ENCODE measurements around the gene ZNF605. TPM values are rescaled to one million over a fixed set of nuclear protein-coding genes. Genes with fewer than 3 reads are reported as not detected.

Gene ZNF605
- total and polyA plus RNA-seq, 4 donors = 2.1 to 17.3 (median 7.3) TPM

DNA sequence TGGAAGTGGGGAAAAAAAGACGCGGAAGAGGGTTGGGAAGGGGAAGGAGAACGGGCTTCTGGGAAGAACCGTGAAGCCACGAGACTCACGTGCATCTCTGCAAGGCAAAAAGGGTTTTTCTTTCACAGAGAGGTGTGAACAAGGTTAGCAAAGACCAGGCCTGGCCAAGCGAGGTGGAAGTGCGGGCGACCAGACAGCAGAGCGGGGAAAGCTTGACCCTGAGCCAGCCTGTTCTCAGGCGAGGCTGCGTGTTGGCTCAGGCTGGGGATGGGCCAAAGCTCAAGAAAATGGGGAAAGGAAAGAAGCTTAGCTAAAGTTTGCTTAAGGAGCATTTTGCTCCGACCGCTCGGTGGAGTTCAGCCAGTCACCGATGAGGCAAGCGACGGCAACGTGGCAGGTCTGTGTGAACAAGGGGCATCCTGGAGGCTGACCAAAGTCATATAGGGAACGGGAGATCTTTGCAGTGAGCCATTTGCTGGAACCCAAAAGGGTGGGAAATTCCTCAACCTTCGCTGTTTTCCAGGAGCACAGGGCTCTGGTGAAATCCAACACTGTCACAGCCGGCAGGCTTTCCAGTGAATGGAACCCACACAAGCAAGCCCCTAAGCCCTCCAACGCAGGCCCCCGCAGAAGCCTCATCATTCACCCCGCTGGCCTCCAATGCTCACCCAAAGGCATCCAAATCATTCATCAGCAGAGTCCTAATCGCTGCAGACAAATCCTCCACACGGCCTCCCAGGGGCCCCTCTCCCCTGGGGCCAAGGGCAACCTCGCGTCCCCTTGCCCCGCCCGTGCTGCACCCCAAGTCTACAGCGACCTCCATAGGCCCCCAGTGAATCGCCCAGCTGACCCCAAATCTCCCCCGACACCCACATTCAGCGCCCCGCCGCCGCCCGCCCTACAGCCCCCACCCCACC lies 754 bp downstream of the ZNF605 start:
- H3K27ac ChIP-seq (ENCODE audit: low read depth in 1 of 2, low read length in 1 of 2) = peak overlapping the region; percentile 76 to 84
- H3K9ac ChIP-seq (ENCODE audit: insufficient read depth in 1 of 2, low read length in 2 of 2) = peak overlapping the region; percentile 8 to 95
- ATAC-seq (ENCODE audit: insufficient read depth, low FRiP score) = peak; percentile 37
- H3K36me3 ChIP-seq (ENCODE audit: control insufficient read depth in 4 of 4, insufficient read depth in 4 of 4, low read length in 4 of 4) = peaks cover 0 to 24% (median 7%) of the 10 kb centered on the region in 4 donors
- no peaks in the 10 kb centered on the region for H3K27me3 ChIP-seq (ENCODE audit: control insufficient read depth in 3 of 3, insufficient read depth in 3 of 3, low read length in 2 of 3)
- peaks cover 0 to 28% (median 21%) of the 10 kb centered on the region in 4 donors for H3K9me3 ChIP-seq (ENCODE audit: control insufficient read depth in 4 of 4, insufficient read depth in 3 of 4, low read length in 3 of 4)
- H3K4me3 ChIP-seq = peak overlapping the region; percentile 87
- DNase-seq = peak; percentile 59 to 80 (median 80)
- peaks cover 0 to 13% (median 6%) of the 10 kb centered on the region in 5 donors for H3K4me1 ChIP-seq (ENCODE audit: control insufficient read depth in 5 of 5, insufficient read depth in 5 of 5, low read length in 5 of 5)
- TF ChIP-seq, protein P1, sequence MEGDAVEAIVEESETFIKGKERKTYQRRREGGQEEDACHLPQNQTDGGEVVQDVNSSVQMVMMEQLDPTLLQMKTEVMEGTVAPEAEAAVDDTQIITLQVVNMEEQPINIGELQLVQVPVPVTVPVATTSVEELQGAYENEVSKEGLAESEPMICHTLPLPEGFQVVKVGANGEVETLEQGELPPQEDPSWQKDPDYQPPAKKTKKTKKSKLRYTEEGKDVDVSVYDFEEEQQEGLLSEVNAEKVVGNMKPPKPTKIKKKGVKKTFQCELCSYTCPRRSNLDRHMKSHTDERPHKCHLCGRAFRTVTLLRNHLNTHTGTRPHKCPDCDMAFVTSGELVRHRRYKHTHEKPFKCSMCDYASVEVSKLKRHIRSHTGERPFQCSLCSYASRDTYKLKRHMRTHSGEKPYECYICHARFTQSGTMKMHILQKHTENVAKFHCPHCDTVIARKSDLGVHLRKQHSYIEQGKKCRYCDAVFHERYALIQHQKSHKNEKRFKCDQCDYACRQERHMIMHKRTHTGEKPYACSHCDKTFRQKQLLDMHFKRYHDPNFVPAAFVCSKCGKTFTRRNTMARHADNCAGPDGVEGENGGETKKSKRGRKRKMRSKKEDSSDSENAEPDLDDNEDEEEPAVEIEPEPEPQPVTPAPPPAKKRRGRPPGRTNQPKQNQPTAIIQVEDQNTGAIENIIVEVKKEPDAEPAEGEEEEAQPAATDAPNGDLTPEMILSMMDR (IDR thresholded peaks at IDR 0.05; ENCODE audit: control extremely low read depth, extremely low read depth) = no peak
- 19 to 28% methylated on average over 39 of the region's 39 CpGs for WGBS, 2 donors

- ATAC-seq (ENCODE audit: insufficient read depth, low FRiP score) = no peak
- H3K9ac ChIP-seq (ENCODE audit: insufficient read depth in 1 of 2, low read length in 2 of 2) = peak overlapping the region; percentile 8 to 95
- peak overlapping the region; percentile 76 to 84 for H3K27ac ChIP-seq (ENCODE audit: low read depth in 1 of 2, low read length in 1 of 2)
Measured at GRCh38 chr12:132954471-132955048, 1.5 kb downstream of the ZNF605 start.

DNA sequence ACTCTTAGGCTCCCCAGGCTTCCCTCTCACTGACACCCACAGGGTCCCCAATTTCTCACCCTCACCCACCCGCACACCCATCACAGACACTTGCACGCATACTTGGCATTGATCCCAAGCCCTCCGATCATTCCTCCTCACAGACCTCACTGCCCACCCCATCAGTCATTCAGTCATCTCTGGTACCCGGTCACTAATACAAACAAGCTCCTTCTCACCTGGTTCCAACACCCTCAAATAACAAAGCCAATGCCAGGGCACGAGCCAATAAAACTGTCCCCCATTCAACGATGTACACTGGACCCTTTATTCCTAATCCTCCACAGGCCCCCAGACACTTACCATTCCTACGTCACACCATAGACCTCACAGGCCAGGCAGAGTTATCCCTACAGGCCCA lies 2.3 kb downstream of the ZNF605 start:
- peaks cover 0 to 43% (median 28%) of the 10 kb centered on the region in 4 donors for H3K9me3 ChIP-seq (ENCODE audit: control insufficient read depth in 4 of 4, insufficient read depth in 3 of 4, low read length in 3 of 4)
- H3K27me3 ChIP-seq (ENCODE audit: control insufficient read depth in 3 of 3, insufficient read depth in 3 of 3, low read length in 2 of 3) = no peaks in the 10 kb centered on the region
- DNase-seq (no peak), ATAC-seq (ENCODE audit: insufficient read depth, low FRiP score) (no peak)
- TF ChIP-seq, protein P1 (IDR thresholded peaks at IDR 0.05; ENCODE audit: control extremely low read depth, extremely low read depth) = no peak
- H3K36me3 ChIP-seq (ENCODE audit: control insufficient read depth in 4 of 4, insufficient read depth in 4 of 4, low read length in 4 of 4) = peaks cover 3 to 38% (median 12%) of the 10 kb centered on the region in 4 donors
- H3K9ac ChIP-seq (ENCODE audit: insufficient read depth in 1 of 2, low read length in 2 of 2) = no peak overlapping the region
- H3K4me1 ChIP-seq (ENCODE audit: control insufficient read depth in 5 of 5, insufficient read depth in 5 of 5, low read length in 5 of 5) = peaks cover 0 to 13% (median 6%) of the 10 kb centered on the region in 5 donors
- WGBS, 2 donors = 96 to 97% methylated on average over 7 of the region's 7 CpGs
- no peak overlapping the region for H3K27ac ChIP-seq (ENCODE audit: low read depth in 1 of 2, low read length in 1 of 2)
- H3K4me3 ChIP-seq = no peak overlapping the region

More at GRCh38 chr12:132954471-132955048, 1.5 kb downstream of the ZNF605 start:
- Histone ChIP-seq H3K4me3 (no peak overlapping the region), H3K27me3 (ENCODE audit: control insufficient read depth in 3 of 3, insufficient read depth in 3 of 3, low read length in 2 of 3) (no peaks in the 10 kb centered on the region), H3K9me3 (ENCODE audit: control insufficient read depth in 4 of 4, insufficient read depth in 3 of 4, low read length in 3 of 4) (peaks cover 0 to 35% (median 25%) of the 10 kb centered on the region in 4 donors), H3K36me3 (ENCODE audit: control insufficient read depth in 4 of 4, insufficient read depth in 4 of 4, low read length in 4 of 4) (peaks cover 1 to 32% (median 10%) of the 10 kb centered on the region in 4 donors), H3K4me1 (ENCODE audit: control insufficient read depth in 5 of 5, insufficient read depth in 5 of 5, low read length in 5 of 5) (peaks cover 0 to 13% (median 6%) of the 10 kb centered on the region in 5 donors)
- 89 to 92% methylated on average over 13 to 14 of the region's 14 CpGs for WGBS, 2 donors
- TF ChIP-seq, protein P1 (IDR thresholded peaks at IDR 0.05; ENCODE audit: control extremely low read depth, extremely low read depth) = no peak
- DNase-seq = no peak
